ENCODE results near the gene ACTR1A.
"Not testable (repeated sequence)": the region's sequence is repeated elsewhere in the genome, so short reads cannot be mapped to it uniquely, and the experiment has no call there.

The ACTR1A gene

DNA sequence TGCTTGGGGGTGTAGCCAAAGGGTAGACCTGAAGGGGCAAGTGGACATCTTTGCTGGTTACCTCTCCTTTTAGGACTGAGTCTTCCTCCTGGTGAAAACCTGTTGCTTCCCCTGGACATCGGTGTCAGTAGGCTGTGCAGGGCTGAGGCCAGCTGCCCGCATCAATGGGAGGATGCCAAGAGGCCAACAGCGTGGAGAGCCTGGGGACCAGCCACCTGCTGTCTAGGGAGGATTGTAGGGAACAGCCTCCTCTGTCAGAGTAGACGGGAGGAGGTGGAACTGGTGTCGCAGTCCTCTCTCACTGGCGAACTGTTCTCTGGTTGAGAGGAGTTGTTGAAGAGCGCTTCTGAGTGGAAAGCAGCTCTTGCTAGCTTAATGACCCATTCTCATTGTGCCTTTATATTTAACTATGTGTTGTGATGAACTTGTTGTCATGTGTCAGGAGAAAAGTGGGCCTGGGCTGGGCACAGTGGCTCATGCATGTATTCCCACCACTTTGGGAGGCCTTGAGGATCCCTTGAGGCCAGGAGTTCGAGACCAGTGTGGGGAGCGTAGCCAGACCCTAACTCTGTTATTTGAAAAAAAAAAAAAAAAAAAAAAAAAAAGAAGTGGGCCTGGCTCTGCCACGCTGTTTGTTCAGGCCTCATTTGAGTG lies 3.1 kb upstream of the ACTR1A start:
- Histone ChIP-seq H3K9me3 (ENCODE audit: control insufficient read depth, insufficient read depth, low read length) (no peaks in the 10 kb centered on the region), H3K4me1 (ENCODE audit: insufficient read depth, low read length) (no peaks in the 10 kb centered on the region), H3K9ac (ENCODE audit: low read depth, low read length) (no peak overlapping the region), H3K36me3 (ENCODE audit: insufficient read depth, low read length) (no peaks in the 10 kb centered on the region)

DNA sequence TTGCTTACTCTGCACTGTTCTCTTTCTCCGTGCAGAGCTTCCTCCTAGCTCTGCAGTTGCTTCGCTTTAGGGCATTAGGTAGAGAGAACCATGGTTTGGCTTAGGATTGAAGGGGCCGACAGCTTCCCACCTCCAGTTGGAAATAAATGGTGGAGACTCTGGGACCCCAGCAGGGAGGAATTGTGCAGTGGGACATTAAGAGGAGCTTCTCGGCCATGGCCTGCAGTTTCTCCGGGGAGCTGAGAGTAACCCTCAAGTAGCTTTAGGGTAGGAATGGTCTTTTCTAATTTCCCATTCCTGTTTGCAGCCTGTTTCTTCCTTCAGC lies 2.4 kb upstream of the ACTR1A start:
- Histone ChIP-seq H3K9me3 (ENCODE audit: control insufficient read depth, insufficient read depth, low read length) (no peaks in the 10 kb centered on the region), H3K9ac (ENCODE audit: low read depth, low read length) (peak overlapping the region; percentile 81; the same call in 1 of the 2 replicates), H3K36me3 (ENCODE audit: insufficient read depth, low read length) (no peaks in the 10 kb centered on the region), H3K4me1 (ENCODE audit: insufficient read depth, low read length) (no peaks in the 10 kb centered on the region)

GRCh38 chr10:102504179-102504975 lies 1.9 kb upstream of the ACTR1A start:
- H3K9me3 ChIP-seq (ENCODE audit: control insufficient read depth, insufficient read depth, low read length), result no peaks in the 10 kb centered on the region
- H3K36me3 ChIP-seq (ENCODE audit: insufficient read depth, low read length), result no peaks in the 10 kb centered on the region
- no peaks in the 10 kb centered on the region for H3K4me1 ChIP-seq (ENCODE audit: insufficient read depth, low read length)
- H3K9ac ChIP-seq (ENCODE audit: low read depth, low read length), result peak overlapping the region; percentile 81; the same call in 1 of the 2 replicates

DNA sequence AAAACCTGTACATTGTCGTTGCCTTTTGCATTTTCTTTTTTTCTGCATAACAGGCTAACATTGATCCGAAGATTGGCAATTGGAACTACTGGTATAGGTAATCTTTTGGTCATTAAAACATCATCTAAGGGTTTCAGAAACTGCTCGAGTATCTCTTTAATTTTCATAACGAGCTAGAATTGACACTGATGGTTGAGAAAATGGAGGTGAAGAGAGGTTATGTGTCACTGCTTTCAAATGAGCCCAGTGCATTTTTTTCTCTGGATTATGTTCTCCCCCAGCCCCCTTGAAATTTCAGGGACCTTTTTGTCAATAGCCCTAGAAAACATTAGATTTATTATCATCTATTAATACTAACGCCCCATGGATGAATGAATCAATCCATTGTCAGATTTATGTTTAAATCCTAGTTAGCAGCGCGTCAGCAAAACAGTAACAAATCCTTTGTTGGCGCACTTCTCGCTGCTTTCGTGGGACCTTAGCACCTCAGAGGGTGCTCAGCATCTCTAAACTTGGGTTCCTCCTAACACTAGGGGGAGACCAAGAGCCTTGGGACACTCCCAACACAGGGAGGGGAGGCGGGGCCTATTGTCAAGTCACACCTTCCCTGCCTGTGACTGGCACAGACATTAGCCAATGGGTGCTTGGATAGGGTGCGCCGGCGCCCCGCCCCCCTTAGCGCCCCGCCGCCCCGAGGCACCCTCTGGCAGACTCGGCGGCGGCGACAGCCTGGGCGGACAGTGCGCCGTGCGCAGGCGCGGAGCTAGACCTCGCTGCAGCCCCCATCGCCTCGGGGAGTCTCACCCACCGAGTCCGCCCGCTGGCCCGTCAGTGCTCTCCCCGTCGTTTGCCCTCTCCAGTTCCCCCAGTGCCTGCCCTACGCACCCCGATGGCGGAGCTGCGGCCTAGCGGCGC lies 1.0 kb upstream of the ACTR1A start, which contains the start of gene SUFU:
Gene SUFU, plus strand, starts transcription at position 709 of the 915 bp plus-strand sequence. Its CDS starts 181 bp downstream, at position 890.
- Histone ChIP-seq H3K36me3 (ENCODE audit: insufficient read depth, low read length) (no peaks in the 10 kb centered on the region), H3K9ac (ENCODE audit: low read depth, low read length) (peak within 1 kb of the TSS; percentile 81; the same call in 1 of the 2 replicates), H3K4me1 (ENCODE audit: insufficient read depth, low read length) (no peaks in the 10 kb centered on the region), H3K9me3 (ENCODE audit: control insufficient read depth, insufficient read depth, low read length) (no peaks in the 10 kb centered on the region)

DNA sequence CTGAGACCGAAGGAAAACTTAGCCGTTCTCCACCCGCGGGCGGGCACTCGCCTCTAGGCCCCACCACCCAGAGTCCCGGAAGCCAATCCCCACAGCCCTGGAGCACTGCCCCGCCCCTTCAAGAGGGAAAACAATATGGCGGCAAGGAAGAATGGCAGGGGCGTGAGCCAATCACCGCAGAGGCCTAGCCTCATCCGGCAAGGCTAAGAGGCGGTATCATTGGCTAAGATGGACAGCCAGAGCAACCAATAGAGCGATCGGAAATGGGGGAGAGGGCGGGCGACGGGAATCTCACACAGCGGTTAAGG lies 529 bp downstream of the ACTR1A start:
- Histone ChIP-seq H3K9ac (ENCODE audit: low read depth, low read length) (peak overlapping the region; percentile 93), H3K9me3 (ENCODE audit: control insufficient read depth, insufficient read depth, low read length) (no peaks in the 10 kb centered on the region), H3K4me1 (ENCODE audit: insufficient read depth, low read length) (no peaks in the 10 kb centered on the region), H3K36me3 (ENCODE audit: insufficient read depth, low read length) (no peaks in the 10 kb centered on the region)

GRCh38 chr10:102501201-102502028 lies 1.1 kb downstream of the ACTR1A start:
- no peaks in the 10 kb centered on the region for H3K36me3 ChIP-seq (ENCODE audit: insufficient read depth, low read length)
- no peaks in the 10 kb centered on the region for H3K4me1 ChIP-seq (ENCODE audit: insufficient read depth, low read length)
- no peaks in the 10 kb centered on the region for H3K9me3 ChIP-seq (ENCODE audit: control insufficient read depth, insufficient read depth, low read length)

DNA sequence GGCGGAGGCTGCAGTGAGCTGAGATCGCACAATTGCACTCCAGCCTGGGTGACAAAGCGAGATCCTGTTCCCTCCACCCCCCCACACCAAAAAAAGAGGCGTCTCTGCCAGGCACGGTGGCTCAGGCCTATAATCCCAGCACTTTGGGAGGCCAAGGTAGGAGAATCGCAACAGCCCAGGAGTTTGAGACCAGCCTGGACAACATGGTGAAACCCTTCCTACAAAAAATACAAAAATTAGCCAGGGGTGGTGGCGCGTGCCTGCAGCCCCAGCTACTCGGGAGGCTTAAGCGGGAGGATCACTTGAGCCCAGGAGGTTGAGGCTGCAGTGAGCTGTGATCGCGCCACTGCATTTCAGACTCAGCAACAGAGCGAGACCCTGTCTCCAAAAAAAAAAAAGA lies 1.8 kb downstream of the ACTR1A start:
- H3K9ac ChIP-seq (ENCODE audit: low read depth, low read length); H3K4me1 ChIP-seq (ENCODE audit: insufficient read depth, low read length); H3K36me3 ChIP-seq (ENCODE audit: insufficient read depth, low read length); H3K9me3 ChIP-seq (ENCODE audit: control insufficient read depth, insufficient read depth, low read length): not testable (repeated sequence)

More at GRCh38 chr10:102501201-102502028, 1.1 kb downstream of the ACTR1A start:
- H3K9ac ChIP-seq (ENCODE audit: low read depth, low read length), result peak overlapping the region; percentile 93

GRCh38 chr10:102499356-102499755 lies 3.2 kb downstream of the ACTR1A start:
- Histone ChIP-seq H3K4me1 (ENCODE audit: insufficient read depth, low read length) (no peaks in the 10 kb centered on the region), H3K36me3 (ENCODE audit: insufficient read depth, low read length) (no peaks in the 10 kb centered on the region), H3K9me3 (ENCODE audit: control insufficient read depth, insufficient read depth, low read length) (no peaks in the 10 kb centered on the region), H3K9ac (ENCODE audit: low read depth, low read length) (no peak overlapping the region)

DNA sequence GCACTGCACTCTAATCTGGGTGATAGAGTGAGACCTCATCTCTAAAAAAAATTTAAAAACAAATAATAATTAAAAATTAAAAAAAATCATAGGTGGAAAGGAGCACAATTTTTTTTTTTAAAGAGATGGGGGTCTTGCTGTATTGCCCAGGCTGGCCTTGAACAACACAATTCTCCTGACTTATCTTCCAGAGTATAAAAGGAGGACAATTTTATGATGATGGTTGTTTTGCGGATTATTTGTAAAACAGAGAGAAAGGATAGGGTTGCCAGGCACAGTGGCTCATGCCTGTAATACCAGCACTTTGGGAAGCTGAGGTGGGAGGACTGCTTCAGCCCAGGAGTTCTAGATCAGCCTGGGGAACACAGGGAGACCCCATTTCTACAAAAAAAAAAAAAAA lies 5.0 kb downstream of the ACTR1A start:
- no peaks in the 10 kb centered on the region for H3K9me3 ChIP-seq (ENCODE audit: control insufficient read depth, insufficient read depth, low read length)
- no peaks in the 10 kb centered on the region for H3K4me1 ChIP-seq (ENCODE audit: insufficient read depth, low read length)
- H3K36me3 ChIP-seq (ENCODE audit: insufficient read depth, low read length), result no peaks in the 10 kb centered on the region
- H3K9ac ChIP-seq (ENCODE audit: low read depth, low read length), result no peak overlapping the region

GRCh38 chr10:102493771-102494170 lies 8.7 kb downstream of the ACTR1A start:
- Histone ChIP-seq H3K4me1 (ENCODE audit: insufficient read depth, low read length) (no peaks in the 10 kb centered on the region), H3K9ac (ENCODE audit: low read depth, low read length) (no peak overlapping the region), H3K36me3 (ENCODE audit: insufficient read depth, low read length) (peaks cover 6% of the 10 kb centered on the region), H3K9me3 (ENCODE audit: control insufficient read depth, insufficient read depth, low read length) (no peaks in the 10 kb centered on the region)

DNA sequence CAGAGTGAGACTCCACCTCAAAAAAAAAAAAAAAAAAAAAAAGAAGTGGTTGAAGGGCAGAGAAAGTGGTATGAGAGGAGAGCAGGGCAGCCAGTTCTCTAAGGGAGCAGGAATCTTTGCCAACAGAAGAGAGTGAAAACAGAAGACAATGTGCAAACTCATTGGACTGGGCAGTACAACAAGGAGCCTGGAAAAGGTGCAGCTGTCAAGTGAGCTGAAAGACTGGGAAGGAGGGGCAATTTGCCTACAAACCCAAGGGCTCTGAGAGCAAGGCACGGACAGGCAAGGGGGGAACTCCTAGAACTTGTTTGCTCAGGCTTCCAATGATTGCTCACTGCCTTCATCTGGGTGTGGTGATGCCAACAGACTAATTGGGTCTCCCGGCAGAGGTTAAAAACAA lies 9.5 kb downstream of the ACTR1A start:
- H3K4me1 ChIP-seq (ENCODE audit: insufficient read depth, low read length), result no peaks in the 10 kb centered on the region

GRCh38 chr10:102492344-102492939 lies 10.1 kb downstream of the ACTR1A start:
- no peak overlapping the region for H3K9ac ChIP-seq (ENCODE audit: low read depth, low read length)
- no peaks in the 10 kb centered on the region for H3K9me3 ChIP-seq (ENCODE audit: control insufficient read depth, insufficient read depth, low read length)
- peaks cover 14% of the 10 kb centered on the region for H3K36me3 ChIP-seq (ENCODE audit: insufficient read depth, low read length)
- no peaks in the 10 kb centered on the region for H3K4me1 ChIP-seq (ENCODE audit: insufficient read depth, low read length)

More for the DNA sequence above, 9.5 kb downstream of the ACTR1A start:
- Histone ChIP-seq H3K9ac (ENCODE audit: low read depth, low read length) (no peak overlapping the region), H3K9me3 (ENCODE audit: control insufficient read depth, insufficient read depth, low read length) (no peaks in the 10 kb centered on the region), H3K36me3 (ENCODE audit: insufficient read depth, low read length) (peaks cover 12% of the 10 kb centered on the region)

DNA sequence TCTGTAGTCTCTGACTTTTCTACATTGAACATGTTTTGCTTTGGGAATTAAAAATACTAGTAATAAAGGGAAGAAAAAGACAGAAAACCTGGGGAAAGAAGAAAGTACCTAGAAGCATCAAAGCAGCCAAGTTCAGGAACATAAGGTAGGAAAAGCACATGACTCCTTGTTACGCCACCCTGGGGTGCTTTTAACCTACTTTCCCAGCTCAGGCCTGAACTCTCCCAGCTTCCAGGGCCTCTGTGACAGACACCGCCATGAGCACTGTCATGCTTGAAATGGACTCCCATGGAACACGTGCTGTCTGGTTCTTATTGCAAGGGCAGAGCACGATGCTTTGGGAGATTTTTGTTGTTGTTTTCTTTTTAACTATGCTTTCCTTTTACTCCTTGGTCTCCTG lies 11.4 kb downstream of the ACTR1A start:
- peaks cover 14% of the 10 kb centered on the region for H3K36me3 ChIP-seq (ENCODE audit: insufficient read depth, low read length)
- no peaks in the 10 kb centered on the region for H3K9me3 ChIP-seq (ENCODE audit: control insufficient read depth, insufficient read depth, low read length)
- H3K9ac ChIP-seq (ENCODE audit: low read depth, low read length), result no peak overlapping the region
- no peaks in the 10 kb centered on the region for H3K4me1 ChIP-seq (ENCODE audit: insufficient read depth, low read length)
